Measurements from ENCODE around the gene RBM20. TPM values are rescaled to one million over a fixed set of nuclear protein-coding genes. Genes with fewer than 3 reads are reported as not detected.

Gene RBM20
- total and polyA plus RNA-seq, 2 donors from 2014 or later: 0.88 to 2.1 TPM

DNA sequence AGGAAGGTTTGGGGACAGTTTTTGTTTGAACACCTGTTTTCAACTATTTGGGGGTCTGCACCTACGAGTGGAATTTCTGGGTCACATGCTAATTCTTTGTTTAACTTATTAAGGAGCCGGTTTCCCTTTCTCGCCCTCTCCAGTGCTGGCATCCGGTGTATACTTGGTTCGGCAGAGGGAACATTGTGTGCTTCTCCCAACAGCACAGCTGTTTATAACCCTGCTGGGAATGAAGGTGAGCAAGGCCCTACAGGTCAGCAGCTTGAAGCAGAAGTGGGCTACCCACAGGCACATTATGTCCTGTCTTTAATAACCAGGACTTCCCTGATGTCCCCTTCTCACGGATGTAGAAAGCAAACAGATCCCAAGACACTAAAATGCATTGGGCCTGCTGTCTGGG is 140.1 kb downstream of the RBM20 start:
- no peaks in the 10 kb centered on the region for H3K27me3 ChIP-seq (ENCODE audit: control insufficient read depth, insufficient read depth, low read length)
- no peak overlapping the region for H3K9ac ChIP-seq (ENCODE audit: low read length in 3 of 3)
- intact Hi-C loops (cut with DNase I): no loop called here
- no peak overlapping the region for H3K27ac ChIP-seq (ENCODE audit: low read depth in 2 of 2, low read length in 2 of 2)
- peaks cover 0 to 4% (median 0%) of the 10 kb centered on the region in 3 donors for H3K4me1 ChIP-seq (ENCODE audit: control insufficient read depth in 2 of 3, insufficient read depth in 2 of 3, low read depth in 1 of 3, low read length in 3 of 3)
- no peaks in the 10 kb centered on the region for H3K36me3 ChIP-seq (ENCODE audit: control insufficient read depth in 2 of 3, insufficient read depth in 3 of 3, low read length in 3 of 3)
- no peak overlapping the region for H3K4me3 ChIP-seq (ENCODE audit: low read length in 3 of 3)
- DNase-seq (no peak), FAIRE-seq (no peak)
- TF ChIP-seq, protein P1, sequence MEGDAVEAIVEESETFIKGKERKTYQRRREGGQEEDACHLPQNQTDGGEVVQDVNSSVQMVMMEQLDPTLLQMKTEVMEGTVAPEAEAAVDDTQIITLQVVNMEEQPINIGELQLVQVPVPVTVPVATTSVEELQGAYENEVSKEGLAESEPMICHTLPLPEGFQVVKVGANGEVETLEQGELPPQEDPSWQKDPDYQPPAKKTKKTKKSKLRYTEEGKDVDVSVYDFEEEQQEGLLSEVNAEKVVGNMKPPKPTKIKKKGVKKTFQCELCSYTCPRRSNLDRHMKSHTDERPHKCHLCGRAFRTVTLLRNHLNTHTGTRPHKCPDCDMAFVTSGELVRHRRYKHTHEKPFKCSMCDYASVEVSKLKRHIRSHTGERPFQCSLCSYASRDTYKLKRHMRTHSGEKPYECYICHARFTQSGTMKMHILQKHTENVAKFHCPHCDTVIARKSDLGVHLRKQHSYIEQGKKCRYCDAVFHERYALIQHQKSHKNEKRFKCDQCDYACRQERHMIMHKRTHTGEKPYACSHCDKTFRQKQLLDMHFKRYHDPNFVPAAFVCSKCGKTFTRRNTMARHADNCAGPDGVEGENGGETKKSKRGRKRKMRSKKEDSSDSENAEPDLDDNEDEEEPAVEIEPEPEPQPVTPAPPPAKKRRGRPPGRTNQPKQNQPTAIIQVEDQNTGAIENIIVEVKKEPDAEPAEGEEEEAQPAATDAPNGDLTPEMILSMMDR (IDR thresholded peaks at IDR 0.05; ENCODE audit: borderline replicate concordance, extremely low read depth, insufficient read depth): no peak
- H3K9me3 ChIP-seq (ENCODE audit: control insufficient read depth in 2 of 3, insufficient read depth in 1 of 3, low read length in 3 of 3): no peaks in the 10 kb centered on the region

DNA sequence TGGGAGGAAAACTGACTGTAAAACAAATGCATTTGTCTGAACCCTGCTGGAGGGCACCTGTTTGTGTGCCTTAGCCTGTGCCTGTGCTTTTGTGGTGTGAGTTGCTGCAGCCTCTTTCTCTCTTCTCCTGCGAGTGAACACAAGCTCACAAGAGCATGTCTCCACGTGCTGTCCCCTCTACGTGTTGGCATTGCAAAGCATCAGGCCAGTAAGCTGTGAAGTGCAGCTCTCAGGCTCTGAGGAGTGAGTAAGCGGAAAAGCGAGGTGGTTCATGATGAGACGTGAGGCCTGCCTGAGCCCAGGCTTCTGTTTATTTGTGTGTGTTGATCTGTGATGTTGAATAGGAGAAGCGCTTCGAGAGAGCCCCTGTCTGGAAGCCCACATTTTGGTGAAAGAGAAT is 142.0 kb downstream of the RBM20 start:
- Histone ChIP-seq H3K27me3 (ENCODE audit: control insufficient read depth, insufficient read depth, low read length) (no peaks in the 10 kb centered on the region), H3K36me3 (ENCODE audit: control insufficient read depth in 2 of 3, insufficient read depth in 3 of 3, low read length in 3 of 3) (no peaks in the 10 kb centered on the region), H3K9ac (ENCODE audit: low read length in 3 of 3) (no peak overlapping the region), H3K4me1 (ENCODE audit: control insufficient read depth in 2 of 3, insufficient read depth in 2 of 3, low read depth in 1 of 3, low read length in 3 of 3) (peaks cover 0 to 4% (median 0%) of the 10 kb centered on the region in 3 donors), H3K4me3 (ENCODE audit: low read length in 3 of 3) (no peak overlapping the region), H3K27ac (ENCODE audit: low read depth in 2 of 2, low read length in 2 of 2) (no peak overlapping the region), H3K9me3 (ENCODE audit: control insufficient read depth in 2 of 3, insufficient read depth in 1 of 3, low read length in 3 of 3) (no peaks in the 10 kb centered on the region)
- TF ChIP-seq, protein P1 (IDR thresholded peaks at IDR 0.05; ENCODE audit: borderline replicate concordance, extremely low read depth, insufficient read depth): no peak
- intact Hi-C loops (cut with DNase I): no loop called here
- FAIRE-seq (no peak), DNase-seq (peak in 3 of 5 donors; percentile 45 to 55 (median 49))

DNA sequence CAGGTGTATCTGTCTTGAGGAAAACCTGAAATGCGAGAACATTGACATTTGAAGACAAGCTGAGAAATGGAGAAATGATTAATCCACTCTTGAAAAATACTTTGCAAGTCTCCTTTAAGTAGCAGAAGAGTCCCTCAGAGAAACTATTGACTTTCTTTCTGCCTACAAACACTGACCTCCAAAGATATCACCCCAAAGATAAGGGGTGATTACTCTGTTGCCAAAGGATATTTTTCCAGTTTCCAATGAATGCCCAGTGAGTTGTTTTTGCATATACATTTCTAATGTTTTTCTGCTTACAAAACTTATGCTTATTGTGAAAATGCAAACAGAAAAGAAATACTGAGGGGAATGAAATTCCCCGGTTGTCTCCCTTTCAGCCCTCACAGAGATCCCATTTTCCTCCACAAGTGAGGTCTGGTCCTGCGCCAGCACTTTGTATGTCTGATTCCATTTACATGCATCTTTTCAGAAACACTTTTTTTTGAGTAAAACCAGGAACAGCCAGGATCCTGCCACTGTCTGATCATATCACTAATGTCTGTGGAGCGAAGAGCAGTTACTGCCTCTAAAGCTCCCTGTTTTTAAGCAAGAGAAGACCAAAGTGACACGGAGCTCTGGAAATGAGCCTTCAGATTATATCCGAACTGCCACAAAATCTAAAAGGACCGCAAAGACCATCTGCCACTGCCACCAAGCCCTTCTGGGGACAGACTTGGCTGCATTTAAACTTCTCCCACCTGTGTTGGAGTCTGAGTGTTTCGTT is 144.7 kb downstream of the RBM20 start:
- Histone ChIP-seq H3K9ac (ENCODE audit: low read length in 3 of 3) (no peak overlapping the region), H3K4me1 (ENCODE audit: control insufficient read depth in 2 of 3, insufficient read depth in 2 of 3, low read depth in 1 of 3, low read length in 3 of 3) (peaks cover 0 to 14% (median 4%) of the 10 kb centered on the region in 3 donors)
- TF ChIP-seq, protein P1 (IDR thresholded peaks at IDR 0.05; ENCODE audit: borderline replicate concordance, extremely low read depth, insufficient read depth): no peak

More for the DNA sequence above, 144.7 kb downstream of the RBM20 start:
- DNase-seq (no peak), FAIRE-seq (no peak)
- Histone ChIP-seq H3K27ac (ENCODE audit: low read depth in 2 of 2, low read length in 2 of 2) (no peak overlapping the region), H3K4me3 (ENCODE audit: low read length in 3 of 3) (no peak overlapping the region), H3K9me3 (ENCODE audit: control insufficient read depth in 2 of 3, insufficient read depth in 1 of 3, low read length in 3 of 3) (no peaks in the 10 kb centered on the region), H3K27me3 (ENCODE audit: control insufficient read depth, insufficient read depth, low read length) (no peaks in the 10 kb centered on the region), H3K36me3 (ENCODE audit: control insufficient read depth in 2 of 3, insufficient read depth in 3 of 3, low read length in 3 of 3) (no peaks in the 10 kb centered on the region)
- intact Hi-C loops (cut with DNase I): no loop called here
